ENCODE data around the gene ITGB7.
A peak's percentile ranks its signal among the peaks of the same experiment; 100 is the strongest.

The ITGB7 gene

DNA sequence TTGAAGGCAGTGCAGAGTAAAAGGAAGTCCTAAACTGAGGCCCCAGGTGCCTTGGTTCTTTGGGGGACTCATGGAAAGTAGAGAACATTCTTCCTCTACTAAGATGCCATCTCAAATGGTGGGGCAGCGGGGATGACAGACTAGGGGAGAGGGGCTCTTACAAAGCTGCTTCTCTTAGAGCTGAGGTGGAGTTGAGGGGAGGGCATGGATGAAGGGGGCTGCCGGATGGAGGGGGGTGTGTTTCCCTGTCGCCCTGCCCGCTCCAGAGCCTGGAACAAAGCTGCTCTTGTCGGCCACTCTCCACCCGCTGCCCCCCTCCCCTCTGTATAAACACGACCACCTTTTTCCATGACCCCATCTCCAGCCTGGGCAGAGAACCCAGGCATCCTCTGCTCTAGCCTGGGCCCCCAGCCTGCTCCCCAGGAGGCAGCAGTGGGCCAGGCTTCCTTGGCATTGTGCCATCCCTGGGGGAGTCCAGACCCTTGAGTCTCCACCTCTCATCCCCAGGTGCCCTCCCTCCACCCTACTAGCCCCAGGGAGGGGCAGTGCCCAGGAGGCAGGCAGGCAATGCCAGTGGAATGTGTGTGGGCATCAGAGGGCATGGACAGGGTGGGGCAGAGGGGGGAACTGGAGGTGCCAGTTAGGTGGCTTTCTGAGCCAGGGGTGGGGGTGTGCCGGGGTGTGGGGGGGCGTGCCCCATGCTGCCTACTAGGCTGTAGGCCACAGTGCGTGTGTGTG, 23.2 kb upstream of the ITGB7 start:
- no peak for DNase-seq

DNA sequence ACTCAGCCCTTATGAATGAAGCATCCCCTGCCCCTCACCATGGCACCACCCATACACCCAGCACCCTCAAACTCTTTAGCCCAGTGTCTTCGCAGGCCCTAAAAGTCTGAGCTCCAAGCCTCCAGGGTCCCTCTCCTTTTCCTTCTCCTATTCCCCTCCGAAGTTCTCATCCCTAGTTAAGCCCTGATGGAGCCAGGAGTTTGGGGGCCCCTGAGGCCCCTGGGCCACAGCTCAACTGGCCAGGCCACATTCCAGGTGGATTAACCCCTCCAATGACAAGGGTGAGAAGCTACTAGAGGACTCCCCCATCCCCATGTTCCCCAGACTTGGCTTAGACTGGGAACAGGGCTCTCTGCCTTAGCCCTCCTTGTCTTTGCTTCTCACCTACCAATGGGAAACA, 22.4 kb upstream of the ITGB7 start:
- no peak for DNase-seq

DNA sequence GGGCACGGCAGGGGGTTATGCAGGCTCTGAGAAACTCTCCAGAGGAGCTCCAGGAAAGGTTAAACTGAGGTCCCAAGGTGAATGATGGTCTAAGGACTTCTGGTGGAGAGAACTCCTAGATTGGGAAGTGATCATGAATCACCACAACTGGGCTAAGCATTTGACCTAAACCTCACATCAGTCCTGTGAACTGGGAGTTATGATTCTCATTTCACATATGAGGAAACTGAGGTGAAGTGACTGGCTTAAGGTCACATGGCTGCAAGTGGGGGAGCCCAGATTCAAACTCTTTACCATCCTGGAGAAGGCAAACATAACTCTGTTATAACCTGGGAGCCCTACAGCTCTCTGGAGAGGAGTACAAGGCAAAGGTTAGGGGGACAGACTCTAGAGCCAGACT, 20.8 kb upstream of the ITGB7 start:
- no peak for DNase-seq

DNA sequence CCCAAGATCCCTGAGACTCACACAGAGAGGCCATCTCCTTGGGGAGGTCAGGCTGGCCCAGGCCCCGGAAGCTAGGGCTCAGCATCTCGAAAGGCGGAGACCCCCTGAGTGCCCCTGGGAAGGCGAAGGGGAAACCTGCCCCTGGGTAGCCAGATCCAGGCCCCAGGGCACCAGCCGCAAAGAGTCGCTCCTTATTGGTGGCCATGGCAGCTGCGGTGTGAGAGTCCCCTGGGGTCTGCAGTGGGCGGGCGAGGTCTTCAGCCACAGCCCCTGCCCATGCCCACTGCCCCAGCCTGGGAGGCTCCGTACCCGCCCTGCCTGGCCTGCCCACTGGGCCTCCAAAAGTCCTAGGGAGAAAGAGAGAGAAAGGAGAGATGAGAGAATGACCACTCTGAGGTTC, 20.3 kb upstream of the ITGB7 start:
- DNase-seq, result no peak

DNA sequence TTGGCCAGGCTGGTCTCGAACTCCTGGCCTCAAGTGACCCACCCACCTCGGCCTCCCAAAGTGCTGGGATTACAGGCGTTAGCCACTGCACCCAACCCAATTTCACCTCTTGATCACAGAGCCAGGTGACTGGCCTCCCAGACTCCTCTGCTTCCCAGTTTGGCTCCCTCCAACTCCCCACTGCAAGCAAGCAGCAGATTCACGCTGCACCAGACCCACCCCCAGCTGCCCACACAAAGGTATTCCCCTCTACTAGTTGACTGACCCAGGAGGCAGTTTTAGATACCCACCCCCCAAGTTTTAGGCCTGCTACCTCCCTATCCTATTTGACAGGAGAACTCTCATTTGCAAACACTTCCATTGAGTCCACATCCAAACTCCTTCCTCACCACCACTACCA, 19.8 kb upstream of the ITGB7 start:
- DNase-seq, result no peak

DNA sequence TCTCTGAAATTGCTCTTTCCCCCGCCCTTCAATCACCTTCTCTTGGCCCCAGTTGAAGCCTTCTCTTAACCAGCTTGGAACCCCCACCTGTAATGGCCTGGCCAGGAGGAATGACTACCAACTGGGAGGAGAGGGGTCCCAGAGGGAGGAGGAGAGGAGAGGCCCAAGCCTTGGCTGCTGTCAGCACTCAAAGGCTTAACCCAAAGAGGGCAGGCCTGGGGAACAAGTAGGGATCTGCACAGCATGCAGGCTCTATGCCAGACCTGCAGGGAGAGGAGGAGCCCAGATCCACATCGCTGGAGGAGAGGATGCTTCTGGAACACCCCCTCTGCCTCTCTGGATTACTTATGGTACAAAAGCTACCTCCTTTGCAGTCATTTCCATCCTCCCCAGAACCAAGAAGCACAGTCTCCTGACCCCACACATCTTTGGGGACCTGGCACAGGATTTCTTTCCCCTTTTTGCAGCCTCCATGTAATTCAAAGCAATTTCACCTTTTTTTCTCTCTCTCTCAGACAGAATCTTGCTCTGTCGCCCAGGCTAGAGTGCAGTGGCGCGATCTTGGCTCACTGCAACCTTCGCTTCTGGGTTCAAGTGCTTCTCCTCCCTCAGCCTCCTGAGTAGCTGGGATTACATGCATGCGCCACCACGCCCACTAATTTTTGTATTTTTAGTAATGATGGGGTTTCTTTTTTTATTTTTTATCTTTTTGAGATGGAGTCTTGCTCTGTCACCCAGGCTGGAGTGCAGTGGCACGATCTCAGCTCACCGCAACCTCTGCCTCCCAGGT, 18.8 kb upstream of the ITGB7 start:
- no peak for DNase-seq

DNA sequence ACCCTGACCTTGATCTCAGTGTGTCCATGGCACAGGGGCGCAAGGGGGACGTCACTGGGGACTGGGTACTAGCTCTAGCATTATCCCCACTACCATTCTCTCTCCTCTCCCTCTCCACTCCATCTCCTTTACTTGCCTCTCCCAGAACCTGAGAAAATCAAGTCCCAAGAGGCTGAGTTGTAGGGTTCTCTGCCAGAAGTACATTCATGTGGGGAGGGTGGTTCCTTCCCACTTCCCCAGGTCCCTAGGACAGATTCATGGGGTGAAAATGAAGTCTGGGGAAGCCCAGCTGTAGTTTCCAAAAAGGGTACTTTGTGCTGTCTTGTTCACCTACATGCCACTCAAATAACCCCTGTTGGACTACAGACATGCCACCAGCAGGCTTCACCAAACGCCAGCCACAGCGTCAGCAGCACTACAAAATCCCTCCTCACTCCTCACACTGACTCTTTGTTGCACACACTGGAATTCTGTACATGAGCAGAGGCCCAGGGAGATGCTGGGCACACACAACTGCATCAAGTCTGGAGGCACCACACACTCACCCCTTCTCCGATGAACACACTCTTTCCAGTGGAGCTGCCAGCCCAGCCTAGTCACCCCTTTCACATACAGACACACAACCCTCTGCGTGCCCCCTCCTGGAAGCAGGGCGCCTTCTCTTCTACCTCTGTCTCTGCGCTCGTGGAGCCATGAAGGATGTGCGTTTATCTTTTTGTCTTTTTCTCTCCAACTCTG, 18.0 kb upstream of the ITGB7 start:
- no peak for DNase-seq

DNA sequence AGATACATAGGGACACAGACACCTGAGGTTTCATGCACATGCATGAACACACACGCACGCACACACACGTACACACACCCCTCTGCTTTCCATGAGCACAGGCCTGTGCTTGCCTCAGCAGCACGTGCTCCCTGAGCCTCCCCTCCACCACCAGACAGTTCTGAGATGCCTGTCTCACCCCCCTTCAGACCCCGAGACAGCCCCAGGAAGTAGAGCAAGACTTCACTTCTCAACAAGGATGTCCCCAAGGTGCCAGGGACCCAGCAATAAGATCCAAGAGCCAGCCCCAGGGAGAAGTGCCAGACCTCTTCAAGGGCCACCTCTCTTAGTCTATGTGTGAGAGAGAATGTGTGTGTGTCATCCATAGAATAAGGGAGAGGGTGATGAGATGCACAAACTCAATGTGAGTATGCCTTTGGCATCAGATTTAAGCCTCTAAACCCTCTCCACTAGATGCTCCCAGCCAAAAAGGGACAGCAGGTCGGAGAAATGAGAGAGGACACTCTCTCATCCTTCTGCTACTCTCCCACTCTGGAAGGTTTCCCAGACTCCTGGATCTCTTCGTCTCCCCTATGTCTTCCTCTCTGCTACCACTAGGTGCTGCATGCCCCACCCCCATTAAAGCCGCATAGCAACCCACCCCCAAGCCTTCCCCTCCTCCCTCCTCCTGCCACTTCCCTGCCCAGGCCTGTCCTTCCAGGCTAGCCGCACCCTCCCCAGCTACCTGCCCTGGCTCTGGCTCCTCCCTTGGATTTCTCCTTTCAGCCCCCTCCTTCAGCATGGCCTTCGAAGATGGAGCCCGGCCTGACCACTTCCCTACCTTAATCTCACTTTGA, 17.2 kb upstream of the ITGB7 start:
- no peak for DNase-seq

DNA sequence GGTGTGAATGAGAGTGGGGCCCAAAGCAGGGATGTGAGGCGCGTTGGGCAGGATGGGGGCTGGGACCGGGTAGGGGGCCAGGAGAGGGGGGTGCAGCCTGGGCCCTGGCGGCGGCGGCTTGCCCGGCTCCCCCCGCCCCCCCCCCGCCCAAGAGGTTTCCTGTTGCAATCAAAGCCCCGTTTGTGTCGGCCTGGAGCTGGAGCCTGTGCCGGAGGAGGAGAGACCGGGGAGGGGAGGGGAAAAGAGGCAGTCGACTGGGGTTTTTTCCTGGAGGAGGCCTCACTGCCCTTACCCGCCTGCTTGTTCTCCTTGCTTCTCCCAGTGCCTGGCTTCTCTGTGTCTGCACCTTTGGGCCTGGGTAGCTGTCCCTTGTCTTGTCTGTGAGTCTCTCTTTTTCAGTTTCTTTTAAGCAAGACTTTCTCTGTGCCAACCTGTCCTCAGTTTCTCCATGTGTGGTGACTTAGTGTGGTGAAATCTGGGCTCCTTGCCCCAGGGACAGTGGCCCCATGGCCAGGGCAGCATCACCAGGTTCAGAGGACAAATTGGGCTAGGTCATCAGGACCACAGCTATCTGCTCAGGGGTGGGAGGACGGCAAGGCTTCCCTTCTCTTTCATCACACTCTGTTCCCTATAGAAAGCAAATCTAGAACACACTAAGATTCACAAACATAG, 16.5 kb upstream of the ITGB7 start:
- DNase-seq, result no peak

DNA sequence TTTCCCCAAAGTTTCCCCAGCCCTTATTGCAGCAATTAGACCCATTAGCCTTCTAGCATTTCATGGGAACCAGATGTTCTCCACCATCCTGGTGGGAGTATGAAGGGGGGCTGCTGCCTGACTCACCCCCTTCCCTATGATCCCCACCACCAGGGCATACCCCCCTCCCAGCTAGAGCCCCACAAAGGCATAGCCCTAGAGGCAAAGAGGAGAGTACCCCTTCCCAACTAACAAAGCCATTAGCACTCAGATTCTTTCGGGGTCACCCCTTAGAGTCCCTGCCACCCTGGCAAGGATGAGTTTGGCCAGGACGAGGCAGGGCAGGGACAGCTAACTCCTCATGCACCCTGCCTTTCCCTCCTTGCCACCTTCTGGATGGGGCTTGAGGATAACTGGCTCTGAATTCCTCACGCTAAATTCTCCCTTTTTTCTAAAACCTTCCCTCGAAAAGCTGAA, 15.8 kb upstream of the ITGB7 start:
- no peak for DNase-seq

DNA sequence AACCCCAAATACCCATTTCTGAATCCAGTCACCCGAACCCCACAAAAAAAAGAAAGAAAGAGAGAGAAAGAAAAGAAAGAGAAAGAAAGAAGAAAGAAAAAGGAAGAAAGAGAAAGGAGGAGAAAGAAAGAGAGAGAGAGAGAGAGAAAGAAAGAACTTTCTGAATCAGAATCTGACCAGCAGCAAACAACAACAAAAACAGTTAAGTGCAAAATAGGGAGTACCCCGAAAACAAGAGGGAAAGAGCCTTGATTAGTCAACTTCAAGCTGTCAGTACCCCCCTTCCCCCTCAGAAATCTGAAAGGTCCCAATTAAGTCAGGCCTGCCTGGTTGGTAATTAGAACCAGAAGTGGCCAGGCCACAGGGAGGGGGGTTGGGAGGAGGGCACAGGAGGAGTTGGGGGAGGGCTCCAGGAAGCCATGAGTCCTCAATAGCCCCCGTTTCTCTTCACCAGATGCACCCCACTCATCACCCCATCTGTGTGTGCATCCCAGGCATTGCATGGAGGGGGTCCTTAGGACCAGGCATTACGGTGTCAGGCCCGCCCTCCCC, 15.2 kb upstream of the ITGB7 start:
- no peak for DNase-seq

DNA sequence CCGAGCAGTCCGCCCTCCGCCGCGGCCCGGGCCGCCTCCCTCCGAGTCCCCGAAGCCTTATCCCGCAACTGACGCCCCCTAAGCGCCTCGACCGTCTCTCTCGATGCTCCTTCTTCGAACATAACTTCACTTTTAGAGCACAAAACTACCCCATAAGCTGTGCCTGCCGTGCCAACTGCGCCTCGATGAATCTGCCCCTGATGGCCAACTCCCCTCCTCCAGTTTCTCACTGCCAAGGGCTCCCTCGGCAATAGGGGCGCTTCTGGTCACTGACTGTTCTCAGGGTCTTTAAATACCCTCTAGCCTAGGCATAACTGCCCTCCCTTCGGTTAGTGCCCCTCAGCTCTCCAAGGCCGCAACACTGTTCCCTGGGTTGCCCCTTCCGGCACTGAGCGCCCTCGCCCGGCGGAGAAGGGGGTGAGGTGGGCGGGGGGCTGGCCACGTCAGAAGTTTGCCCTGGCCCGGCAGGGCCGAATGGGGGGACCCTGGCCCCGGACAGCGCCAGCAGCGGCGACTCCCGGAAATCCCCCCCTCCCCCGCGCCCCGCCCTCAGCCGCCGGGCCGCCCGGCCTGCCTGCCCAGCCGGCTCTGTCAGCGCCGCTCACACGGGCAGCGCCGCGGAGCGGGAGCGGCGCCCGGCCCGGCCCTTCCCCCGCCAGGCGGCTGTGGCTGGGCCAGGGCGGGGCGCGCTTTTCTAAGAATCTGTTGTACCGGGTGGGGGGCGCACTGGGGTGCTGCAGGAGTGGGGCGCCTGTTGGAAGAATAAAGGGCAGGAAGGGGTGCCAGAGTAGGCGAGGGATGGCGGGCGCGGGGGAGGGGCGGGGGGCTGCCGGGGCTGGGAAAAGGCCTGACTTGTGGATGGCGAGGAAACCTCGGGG, 14.4 kb upstream of the ITGB7 start:
- peak; percentile 37 for DNase-seq

DNA sequence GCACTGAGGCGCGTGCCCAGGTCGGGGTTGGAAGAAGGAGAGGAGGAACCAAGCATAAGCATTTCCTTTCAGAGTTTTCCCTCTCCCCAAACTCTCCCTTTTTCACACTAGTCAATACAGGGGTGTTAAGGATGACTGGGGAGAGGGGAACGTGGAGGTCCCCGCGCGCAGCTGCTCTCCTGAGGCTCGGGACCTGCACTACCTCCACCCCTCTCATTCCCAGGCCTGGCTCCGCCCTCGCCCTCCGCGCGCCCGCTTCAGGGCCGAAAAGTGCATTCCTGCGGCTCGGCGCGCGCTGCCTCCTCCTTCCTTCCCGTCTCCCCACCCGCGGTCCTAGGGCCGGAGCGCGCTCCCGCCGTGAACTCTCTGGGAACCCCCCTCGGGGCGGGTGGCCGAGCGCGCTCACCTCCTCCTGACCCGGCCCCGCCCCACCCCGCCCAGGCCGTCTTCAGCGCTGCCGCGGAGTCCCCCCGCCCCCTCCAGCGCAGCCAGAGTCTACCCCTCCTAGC, 13.7 kb upstream of the ITGB7 start:
- peak; percentile 68 for DNase-seq

DNA sequence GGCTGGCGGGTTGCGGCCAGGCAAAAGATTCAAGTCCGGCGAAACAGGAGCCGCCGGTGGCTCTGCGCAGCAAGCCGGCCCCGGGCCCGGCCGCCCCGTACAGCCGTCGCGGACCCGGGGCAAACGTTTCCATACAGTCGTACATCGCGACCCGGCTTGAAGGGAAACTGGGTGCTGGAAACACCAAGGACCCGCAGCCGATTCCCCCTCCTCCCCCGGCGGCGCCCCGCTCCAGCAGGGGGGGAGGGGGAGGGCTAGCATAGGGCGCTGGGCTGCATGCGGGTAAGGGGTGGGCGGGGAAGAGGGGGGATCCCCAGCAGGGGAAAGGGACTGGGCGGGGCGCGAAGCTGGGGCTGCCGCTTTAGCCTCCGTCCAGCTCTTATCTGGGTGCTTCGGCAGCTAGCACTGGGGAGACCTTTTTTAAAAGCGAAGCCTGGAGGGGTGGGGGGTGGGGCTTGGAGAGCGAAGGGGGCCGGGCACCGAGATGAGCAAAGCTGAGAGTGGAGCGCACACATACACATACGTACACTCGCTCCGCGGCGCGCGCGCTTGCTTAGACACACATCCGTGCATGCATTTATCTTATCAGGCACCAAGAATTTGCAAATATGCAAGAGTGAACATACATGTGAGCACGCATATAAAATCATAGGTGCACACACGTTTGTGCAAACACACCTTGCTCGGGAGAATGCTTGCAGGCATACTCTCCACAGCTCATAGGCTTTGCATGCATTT, 13.1 kb upstream of the ITGB7 start:
- peak; percentile 65 for DNase-seq

DNA sequence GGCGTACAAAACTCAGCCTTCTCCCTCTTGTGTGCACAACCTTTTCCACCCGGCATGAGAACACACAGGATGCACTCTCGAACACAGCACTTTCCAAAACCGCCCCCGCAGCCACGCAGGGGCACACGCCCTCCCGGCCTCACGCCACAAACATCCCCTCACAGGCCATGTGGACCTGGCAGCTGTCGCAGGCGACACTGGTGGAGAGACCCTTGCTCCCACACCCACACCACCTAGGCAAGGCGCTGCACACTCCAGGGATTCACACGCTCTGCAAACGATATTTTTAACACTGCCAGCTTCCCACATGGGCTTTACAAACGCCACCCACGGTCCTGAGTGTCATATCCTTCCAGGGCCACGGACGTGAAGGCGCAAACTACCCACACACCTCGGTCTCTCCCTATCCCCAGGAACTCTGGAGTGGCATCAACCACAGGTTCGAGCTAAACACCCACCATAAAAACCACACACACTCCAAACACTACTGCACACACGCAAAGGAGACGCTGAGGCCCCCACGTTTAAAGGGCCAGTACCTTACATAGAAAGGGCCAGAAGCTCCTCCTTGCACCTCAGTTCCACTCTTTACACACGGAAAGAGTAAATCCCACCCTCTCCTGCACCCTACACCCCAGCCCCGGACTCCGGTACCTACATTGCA, 12.4 kb upstream of the ITGB7 start:
- no peak for DNase-seq

DNA sequence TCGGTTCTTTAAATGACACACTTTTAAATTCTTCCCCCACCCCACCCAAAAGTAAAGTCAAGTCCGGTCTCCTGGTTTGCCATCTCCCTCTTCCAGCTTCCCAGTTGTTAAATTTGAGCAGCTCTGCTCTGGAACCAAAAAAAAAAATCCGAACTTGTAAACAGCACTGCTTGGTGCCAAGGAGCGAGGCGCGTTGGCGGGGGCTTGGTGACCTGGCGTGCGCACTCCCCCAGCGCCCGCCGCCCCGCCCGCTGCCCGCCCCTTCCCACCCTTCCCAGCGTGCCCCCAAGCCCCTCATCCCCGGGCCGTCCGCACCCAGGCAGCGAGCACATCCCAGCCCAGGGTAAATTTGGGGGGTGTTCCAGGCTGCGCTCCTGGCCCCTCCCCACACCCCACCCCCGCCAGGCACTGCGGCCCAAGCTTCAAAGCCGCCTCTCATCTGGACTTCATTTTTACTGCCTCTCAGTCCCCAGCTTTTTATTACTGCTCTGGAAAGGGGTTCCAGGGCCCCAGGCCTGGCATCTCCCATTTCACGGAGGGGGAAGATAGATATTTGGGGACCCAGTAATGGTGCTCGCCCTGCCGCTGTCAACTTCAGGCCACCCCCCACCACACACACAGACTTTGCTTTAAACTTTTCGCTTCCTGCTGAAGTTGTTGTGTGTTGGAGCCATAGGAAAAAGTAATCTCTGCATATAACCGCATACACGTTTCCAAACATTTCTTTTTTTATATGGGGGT, 11.7 kb upstream of the ITGB7 start:
- DNase-seq, result no peak

DNA sequence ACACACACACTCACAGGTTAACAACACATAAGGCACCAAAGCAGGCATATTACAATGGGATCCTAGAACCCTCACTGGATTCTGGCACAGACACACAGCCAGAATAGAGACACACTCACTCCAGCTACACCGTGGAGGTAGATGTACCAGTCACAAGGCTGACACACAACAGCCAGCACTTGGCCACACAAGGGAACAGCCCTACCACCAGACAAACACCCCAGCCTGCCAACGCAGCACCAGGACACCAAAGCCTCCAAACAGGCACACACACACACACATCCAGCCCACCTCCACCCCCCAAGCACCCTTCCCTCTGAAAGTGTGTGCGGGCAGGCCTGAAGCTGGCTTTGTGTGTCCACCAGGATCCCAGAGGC, 10.9 kb upstream of the ITGB7 start:
- DNase-seq, result no peak

DNA sequence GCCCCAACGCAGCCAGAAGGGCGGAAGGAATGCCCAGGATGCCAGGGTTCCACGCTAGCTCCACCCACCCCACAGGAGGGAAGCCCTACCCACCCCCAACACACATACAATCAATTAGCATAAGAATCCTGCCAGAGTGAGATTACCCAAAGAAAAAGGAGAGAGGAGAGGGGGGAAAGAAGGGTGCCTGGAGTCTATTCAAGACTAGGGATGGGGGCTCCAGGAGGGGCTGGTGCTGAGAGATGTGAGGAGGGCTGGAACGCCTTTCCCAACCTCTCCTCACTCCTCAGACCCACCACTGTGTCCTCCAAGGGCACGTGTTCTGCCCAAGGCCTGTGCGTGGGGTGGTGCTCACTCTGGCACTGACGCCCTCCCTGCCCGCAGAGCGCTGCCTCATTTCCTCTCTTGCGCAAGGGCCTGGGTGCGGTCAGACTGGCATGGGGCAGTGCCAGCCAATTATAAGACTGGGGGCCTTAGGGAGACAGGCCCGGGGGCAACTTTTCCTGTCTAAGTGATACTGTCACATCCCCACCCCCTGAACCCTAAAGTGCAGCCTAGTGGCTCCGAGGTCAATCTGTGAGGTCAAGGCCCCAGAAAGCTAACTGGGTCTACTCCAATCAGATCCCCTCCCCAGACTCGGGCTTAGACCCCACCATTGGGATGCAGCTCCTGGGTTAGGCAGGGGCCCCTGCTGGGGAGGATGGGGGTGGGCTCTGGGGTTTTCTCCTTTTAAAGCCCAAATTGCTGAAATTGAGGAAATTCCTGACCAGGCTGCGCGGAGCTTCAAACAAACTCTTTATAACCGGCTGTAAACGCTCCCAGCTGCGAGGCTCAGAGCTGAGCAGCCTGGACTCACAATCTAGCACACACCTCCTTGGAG, 10.2 kb upstream of the ITGB7 start:
- no peak for DNase-seq
